OCI-M2 (cell line): ENCODE results near the gene EIF3D.
"Not testable (repeated sequence)": the region's sequence is repeated elsewhere in the genome, so short reads cannot be mapped to it uniquely, and the experiment has no call there.

Experiments used
- DNase-seq: peaks from one replicate; lab custom pipeline; 2025; ENCODE audit not compliant: unreplicated experiment; lab: John Stamatoyannopoulos, UW

The EIF3D gene

DNA sequence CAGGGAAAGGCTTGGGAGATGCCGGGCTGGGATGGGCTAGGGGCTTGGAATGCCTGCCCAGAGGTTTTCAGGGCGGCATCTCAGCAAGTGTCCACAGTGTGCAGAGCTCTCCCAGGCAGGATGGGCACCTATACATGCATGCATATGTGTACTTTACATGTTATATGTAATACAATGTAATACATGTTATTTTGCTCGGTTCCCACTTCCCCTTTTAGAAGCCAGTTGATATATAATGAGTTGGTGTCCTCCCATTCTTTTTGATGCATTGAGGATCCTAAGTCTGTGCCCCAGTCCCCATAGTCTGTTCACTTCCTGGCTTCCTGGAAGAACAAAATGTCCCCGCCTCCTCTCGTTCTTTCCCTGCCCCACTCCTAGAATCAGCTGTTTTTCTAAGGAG lies 20.1 kb upstream of the EIF3D start:
- DNase-seq, result no peak

DNA sequence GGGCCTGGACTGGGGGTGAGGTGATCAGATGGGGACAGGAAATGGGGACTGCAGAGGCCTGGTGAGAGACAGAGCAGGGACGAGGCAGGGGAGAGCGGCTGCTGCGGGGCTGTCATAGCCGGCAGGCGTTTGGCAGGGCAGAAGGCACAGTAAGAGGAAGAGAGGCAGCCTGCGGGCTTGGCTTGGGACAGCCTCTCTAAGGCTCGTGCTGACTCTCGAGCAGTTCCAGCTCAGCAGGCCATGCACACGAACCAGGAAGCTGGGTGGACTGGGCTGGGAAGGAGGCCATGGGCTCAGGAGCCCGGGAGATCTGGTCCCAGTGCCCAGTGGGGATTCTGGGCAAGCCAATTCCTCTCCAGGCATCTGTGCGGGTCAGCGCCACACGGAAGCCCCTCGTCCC lies 19.6 kb upstream of the EIF3D start:
- no peak for DNase-seq

DNA sequence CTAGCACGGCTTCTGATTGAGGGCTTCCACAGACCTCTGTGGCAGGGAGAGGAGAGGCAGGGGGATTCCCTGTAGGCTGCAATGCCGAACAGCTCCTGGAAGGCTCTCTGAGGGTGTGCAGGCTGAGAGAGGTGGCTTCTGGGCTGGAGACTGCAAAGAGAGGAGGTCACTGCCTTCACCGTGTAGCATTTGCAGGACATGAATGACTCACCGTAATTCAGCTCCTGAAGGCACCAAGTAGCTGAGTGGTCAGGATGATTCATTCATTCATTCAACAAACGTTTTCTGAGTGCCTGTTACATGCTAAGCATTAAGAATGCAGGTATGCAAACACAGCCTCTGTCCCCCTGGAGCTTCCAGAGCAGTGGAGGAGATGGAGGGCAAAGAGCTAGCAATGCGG lies 18.0 kb upstream of the EIF3D start:
- no peak for DNase-seq

DNA sequence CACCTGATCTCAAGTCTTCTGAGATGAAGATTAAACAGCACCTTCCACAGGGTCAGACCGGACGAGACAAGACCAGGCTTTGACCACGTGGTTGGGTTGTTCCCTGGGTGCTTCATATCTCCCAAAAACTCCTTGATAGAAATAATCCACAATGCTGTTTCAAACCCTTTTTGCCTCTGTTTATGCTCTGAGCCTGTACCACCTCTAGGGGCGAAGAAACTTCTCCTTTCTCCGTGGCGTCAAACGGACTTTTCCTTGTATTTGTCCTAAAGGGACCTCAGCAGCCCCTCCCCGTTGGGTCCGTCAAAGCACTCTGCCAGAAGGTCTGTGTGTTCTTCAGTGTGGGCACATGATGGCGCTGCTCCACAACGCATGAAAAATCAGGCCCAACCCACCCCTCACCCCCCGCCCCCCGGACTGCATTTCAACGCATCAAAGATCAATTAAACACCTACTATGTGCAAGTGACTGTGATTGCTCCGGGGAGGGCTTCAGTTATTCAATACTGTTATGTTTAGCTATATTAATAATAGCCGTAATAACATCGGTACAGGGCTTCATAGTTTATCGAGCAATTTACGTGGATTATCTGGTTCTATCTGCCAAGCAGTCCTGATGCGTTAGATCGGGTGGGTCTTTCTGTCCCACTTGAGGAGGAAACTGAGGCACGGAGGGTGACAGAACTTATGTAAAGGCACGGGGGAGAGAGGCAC lies 17.3 kb upstream of the EIF3D start:
- no peak for DNase-seq

DNA sequence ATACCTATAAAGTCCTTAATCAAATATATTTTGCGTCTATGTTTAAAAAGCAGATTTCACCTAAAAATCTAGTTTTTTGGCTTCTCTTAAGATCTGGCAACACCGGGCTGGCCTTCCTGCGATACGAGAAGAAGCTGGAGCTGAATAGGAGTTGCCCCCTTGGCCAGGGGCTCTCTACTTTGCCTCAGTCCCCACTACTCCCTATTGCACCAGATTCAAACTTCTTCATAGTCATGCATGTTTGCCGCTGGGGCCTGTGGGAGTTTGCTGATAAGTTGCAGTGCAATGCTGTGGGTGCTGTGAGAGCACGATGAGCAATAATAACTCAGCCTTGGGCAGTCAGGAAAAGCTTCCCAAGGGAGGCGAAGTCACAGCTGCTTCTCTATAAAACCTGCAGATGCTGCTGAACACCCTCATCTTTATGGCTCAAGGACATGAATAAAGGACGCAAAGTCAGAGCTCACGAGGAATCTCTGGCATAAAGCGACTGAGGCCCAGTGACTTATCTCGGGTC lies 15.2 kb upstream of the EIF3D start:
- DNase-seq, result no peak

DNA sequence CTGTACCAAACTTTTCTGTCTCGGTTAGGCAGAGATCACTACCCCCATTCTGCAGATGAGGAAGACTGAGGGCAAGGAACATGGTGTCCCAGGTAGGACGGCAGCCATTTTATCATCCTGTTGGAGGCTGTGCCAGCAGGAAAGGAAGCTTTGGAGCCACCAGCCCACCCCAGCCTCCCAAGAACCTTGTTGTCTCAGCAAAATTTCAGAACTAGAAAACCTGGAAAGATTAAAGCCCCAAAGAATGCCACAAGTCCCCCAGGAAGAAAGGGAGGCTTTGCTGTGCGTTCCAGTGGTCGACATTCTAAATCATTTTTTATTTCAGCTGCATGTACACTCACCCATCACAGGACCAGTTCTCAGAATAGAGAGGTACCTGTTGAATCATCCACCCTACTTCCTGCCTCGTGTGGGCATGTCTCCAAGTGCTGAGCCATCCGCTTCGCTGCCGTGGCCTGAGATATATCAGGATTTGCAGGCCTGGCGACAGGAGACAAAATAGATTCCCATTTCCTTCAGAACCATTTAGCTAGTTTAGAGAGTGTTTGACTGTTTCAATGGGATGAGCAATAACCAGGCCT lies 13.0 kb upstream of the EIF3D start:
- no peak for DNase-seq

DNA sequence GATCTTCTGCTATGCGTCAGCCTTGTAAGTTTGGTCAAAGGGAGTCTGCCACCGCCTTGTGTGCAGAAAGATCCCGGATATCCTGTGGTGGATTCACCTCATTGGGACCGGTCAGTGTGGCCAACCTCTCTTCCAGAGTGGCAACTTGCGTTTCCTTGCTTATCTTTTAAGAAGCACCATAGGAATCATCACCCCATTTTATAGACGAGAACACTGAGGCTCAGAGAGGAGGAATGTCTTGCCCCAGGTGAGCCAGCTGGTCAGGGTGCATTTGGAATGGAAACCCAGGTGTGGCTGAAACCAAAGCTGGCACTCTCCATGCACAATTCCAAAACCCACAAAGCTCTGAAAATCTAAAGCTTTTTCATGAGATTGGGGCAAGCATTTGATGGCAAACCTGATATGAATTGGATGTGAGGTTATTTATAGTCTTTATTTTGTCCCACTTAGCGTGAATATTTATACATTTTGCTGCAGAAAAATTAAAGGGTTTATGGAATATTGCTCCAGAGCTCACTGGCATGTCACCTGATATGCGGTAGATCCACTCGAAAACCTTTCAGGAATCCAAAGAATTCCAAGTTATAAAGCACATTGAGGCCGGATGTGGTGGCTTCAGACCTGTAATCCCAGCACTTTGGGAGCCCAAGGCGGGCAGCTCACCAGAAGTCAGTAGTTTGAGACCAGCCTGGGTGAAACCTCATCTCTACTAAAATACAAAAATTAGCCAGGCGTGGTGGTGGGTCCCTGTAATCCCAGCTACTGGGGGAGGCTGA lies 12.1 kb upstream of the EIF3D start:
- no peak for DNase-seq

DNA sequence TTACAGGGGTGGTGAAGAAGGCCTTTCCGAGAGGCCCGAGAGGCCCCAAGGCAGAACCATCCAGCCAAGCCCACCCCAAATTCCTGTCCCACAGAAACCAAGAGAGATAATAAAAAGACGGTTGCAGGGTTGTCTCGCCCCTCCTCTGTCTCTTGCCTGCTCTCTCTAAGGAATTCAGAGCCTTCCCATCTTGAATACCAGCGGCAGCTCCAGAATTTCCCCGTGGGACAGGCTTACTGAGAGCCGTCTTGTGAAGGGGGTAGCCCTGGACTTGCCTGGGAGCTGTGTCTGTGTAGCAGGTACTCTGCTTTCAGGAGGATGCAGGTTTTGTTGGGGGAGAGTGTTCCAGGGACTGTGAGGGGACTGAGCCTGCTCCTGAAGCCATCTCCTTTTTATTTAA lies 9.6 kb upstream of the EIF3D start:
- no peak for DNase-seq

DNA sequence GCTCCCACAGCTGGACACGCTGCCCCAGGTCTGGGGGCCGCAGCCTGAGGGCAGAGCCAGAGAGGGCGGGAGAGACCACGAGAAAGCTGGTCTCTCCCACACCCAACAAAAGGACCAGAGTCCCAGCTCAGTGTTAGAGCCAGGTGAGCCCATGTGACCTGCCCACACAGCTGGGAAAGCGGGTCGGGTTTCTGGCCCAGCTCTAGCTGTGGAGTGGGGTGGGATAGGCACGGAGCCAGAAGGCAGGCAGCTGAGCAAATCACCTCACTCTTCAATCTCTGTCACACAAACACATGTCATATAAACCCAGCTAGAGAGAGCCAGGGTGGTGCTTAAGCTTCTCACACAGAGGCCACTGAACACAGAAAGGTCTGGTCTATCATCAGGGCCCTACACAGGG lies 7.8 kb upstream of the EIF3D start:
- DNase-seq, result no peak

DNA sequence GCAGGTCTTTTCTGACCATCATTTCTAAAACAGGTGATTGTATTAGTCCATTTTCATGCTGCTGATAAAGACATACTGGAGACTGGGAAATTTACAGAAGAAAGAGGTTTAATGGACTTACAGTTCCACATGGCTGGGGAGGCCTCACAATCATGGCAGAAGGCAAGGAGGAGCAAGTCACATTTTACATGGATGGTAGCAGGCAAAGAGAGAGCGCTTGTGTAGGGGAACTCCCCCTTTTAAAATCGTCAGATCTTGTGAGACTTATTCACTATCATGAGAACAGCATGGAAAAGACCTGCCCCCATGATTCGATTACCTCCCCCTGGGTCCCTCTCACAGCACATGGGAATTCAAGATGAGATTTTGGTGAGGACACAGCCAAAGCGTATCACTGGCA lies 4.4 kb upstream of the EIF3D start:
- DNase-seq, result not testable (repeated sequence)

DNA sequence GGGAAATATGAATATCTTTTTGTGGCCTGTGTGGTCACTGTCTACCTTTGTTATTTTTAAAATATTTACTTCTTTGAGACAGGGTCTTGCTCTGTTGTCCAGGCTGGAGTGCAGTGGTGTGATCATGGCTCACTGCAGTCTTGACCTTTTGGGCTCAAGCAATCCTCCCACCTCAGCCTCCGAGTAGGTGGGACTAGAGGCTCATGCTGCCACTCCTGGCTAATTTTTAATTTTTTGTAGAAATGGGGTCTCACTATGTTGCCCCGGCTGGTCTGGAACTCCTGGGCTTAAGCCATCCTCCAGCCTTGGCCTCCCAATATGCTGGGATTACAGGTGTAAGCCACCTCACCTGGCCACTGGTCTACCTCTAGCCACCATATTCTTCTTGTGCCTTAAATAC lies 3.5 kb upstream of the EIF3D start:
- no peak for DNase-seq

DNA sequence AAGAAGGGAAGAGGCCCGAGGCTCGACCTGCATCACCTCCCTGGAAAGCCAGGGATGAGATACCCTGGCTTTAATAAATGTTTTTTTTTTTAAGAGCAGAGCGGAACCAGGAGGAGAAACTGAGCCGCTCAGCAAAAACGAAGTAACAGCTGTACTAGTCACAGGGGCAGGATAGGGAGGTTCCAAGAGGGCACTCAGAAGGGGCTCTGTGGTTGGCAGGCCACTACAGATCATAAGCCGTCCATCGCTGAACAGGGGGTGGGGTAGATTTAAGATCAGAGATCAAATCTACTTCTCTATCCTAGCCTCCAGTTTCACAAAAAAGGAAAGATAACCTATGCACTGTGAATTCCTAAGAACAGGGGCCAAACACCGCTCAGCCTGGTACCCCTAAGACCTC lies 625 bp downstream of the EIF3D start:
- DNase-seq, result no peak

DNA sequence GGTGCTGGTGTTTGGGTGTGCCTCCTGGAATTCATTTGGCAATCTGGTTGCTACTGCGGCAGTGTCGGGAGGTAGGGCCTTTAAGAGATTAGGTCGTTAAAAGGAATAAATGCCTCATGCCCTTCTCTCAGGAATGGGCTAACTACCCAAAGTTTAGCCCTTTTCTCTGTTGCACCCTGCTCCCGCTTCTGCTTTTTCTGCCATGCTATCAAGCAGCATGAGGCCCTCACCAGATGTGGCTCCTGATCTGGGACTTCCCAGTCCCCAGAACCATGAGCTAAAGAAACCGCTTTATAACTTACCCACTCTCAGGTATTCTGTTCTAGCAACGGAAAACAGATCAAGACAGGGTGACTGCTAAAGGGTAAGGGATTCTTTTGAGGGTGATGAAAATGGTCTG lies 6.3 kb downstream of the EIF3D start:
- DNase-seq, result no peak

DNA sequence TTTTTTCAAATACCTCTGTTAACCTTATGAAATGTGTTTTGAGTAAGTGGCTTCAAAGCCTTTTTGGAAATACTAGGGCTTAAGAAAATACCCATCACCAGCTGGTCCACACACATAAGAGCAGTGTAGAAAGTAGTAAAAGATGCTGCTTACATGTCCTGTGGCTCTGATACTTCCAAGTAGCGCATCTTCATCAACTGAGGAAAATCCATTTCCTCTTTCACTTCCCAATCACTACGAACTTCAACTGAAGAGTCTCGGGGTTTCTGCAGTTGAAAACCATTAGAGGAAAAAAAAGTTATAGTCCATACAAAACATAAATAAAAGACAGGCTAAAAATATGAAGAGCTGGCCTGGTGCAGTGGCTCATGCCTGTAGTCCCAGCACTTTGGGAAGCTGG lies 8.5 kb downstream of the EIF3D start:
- DNase-seq, result no peak

DNA sequence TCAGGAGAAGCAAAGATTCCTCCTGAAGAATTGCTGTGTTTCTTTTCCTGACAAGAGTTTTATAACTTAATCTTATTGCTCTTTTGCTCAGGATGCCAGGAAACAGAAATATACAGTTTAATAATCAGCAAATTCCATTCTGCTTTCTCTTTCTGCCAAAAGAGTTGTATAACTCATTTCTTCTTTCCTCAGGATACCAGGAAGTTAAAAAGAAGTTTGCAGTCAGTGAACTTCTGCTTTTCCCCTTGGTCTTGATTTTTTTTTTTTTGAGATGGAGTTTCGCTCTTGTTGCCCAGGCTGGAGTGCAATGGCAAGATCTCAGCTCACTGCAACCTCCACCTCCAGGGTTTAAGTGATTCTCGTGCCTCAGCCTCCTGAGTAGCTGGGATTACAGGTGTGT lies 9.1 kb downstream of the EIF3D start:
- not testable (repeated sequence) for DNase-seq

DNA sequence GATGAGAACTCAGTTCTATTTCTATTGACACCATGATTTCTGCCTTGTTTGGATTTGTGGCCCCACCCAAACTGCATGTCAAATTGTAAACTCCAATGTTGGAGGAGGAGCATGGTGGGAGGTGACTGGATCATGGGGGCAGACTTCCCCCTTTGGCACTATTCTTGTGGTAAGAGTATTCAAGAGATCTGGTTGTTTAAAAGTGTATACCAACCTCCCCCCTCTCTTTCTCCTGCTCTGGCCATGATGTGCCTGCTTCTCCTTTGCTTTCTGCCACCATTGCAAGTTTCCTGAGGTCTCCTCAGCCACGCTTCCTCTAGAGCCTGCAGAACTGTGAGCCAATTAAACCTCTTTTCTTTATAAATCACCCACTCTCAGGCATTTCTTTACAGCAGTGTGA lies 14.2 kb downstream of the EIF3D start:
- no peak for DNase-seq

DNA sequence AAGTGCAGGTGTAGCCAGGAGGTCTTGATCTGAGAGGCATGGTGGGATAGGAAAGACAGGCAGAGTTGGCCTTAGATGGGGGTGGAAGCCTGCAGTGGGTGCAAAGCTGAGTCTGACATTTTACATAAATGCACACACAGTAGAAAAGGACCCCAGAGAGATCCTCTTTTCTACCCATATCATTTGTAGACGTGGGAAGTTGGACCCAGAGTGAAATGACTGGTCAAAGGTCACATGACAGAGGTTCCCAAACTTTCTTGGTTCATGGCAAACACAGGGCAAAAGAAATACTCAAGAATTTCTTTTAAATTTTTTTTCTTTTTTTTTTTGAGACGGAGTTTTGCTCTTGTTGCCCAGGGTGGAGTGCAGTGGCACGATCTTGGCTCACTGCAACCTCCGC lies 16.0 kb downstream of the EIF3D start:
- no peak for DNase-seq

DNA sequence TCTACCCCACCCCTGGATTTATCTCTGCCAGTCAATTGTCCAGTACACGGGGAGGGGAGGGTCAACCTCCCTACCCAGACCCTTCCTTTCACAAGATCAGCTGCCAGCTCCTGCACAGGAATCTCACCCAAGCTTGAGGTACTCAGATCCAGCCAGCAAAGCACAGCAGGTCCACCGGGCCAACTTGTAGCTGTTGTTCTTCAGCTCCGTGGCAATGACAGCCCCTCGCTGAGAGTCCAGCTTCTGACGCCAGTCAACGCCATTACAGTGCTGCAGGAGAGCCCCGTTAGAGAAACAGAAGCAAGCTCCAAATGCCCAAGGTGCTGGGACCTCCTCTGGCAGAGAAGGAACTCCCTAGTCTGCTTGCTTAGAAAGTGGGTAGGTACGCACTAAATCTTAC lies 16.6 kb downstream of the EIF3D start:
- DNase-seq, result no peak

DNA sequence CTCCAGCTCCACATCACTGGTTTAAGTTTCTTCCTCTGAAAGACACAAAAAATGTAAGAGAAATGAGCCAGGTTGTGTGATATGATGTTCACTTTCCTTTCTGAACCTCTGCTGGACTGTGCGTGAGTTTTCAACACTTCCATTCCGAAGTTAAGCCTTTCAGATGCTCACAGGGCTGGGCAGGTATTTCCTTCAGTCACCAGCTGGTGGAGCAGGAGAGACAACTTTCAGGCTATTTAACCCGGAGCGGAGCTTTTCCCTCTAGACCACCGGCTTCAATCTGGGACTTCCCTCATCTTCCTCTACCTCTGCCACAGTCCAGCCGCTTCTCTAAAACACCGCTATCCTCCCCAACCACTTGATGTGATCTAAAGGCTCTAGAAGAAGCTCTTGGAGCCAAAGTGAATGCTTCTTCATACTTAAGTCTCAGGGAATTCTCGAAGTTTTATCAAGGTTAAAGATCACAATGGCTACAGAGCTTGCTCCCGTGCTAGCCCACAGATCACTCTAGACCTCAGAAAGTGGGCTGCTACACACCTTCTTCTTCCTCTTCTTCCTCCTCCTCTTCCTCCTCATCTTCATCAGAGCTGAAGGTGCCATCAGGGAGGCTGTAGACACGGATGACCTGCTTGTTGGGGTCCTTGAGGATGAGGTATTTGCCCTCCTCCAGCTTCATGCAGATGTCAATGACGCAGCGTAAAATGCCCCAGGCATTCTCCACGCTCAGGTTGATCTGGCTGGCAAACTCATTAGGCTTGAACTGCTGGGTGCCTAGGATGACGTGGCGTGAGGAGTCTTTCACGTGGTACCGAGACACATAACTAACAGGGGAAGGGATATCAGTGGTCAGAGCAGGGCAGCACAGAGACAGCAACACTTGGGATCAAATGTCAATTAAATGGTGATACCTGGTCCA lies 17.7 kb downstream of the EIF3D start:
- DNase-seq, result no peak

DNA sequence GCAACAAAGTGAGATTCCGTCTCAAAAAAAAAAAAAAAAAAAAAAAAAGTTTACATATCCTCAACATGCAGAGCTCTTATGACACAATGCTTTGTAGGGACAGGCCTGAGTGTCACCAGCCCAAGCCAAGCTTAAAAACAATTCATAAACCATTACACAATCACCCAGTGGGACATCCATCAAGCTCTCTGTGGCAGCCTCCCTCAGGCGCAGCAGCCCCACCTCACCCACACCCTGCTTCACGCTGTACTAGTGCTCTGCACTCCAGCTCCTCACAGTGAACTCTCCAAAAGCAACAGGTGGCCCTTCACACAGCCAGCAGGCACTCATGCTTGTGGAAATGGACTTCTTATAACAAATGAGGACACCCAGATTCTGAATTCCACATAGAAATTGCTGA lies 18.6 kb downstream of the EIF3D start:
- no peak for DNase-seq

DNA sequence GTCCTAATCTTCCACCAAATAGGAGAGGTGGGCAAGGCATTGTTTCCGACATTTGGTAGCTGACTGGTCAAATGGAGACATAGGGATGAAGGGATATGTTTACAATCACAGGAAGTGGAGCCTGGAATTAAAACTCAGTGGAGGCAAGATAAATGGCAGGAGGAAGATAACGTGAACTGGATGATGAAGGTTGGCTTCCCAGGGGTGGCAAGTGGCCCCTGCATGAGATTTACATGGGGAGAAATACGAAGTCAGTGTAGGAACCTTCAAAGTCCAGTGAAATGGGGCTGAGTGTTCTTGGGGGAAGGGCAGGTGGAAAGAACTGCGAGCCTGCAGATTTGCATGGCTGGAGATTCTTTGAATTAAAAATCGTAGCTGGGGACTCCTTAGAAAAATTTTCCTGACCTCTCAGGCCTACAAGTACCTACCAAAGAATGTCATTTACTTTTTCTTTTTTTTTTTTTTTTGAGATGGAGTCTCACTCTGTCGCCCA lies 21.4 kb downstream of the EIF3D start:
- no peak for DNase-seq
